Keratinocyte (primary cell): ENCODE data around the gene APLP2.

ENCODE experiments used
- EZH2 ChIP-seq: IDR thresholded peaks from one replicate; pipeline ENCODE4 v1.6.1; 2012; ENCODE audit warnings: inconsistent platforms, mild to moderate bottlenecking, low read length, moderate library complexity
- TF ChIP-seq, protein P1 (sequence below), 3 experiments: IDR thresholded peaks in 1 of 3; conservative IDR thresholded peaks in 1 of 3; optimal IDR thresholded peaks in 1 of 3; 2 replicates in 2 of 3; 3 replicates in 1 of 3; pipeline versions ENCODE3 to v1.5.1; 2011; ENCODE audit warnings: low read length in 3 of 3, mild to moderate bottlenecking in 3 of 3, moderate library complexity in 2 of 3, control low read depth in 1 of 3, inconsistent platforms in 1 of 3; ENCODE audit not compliant: insufficient read depth in 2 of 3; ENCODE audit errors: extremely low read depth in 1 of 3

GRCh38 chr11:130031945-130032344, 37.7 kb upstream of the APLP2 start:
- no peak for TF ChIP-seq EZH2
- TF ChIP-seq, protein P1, sequence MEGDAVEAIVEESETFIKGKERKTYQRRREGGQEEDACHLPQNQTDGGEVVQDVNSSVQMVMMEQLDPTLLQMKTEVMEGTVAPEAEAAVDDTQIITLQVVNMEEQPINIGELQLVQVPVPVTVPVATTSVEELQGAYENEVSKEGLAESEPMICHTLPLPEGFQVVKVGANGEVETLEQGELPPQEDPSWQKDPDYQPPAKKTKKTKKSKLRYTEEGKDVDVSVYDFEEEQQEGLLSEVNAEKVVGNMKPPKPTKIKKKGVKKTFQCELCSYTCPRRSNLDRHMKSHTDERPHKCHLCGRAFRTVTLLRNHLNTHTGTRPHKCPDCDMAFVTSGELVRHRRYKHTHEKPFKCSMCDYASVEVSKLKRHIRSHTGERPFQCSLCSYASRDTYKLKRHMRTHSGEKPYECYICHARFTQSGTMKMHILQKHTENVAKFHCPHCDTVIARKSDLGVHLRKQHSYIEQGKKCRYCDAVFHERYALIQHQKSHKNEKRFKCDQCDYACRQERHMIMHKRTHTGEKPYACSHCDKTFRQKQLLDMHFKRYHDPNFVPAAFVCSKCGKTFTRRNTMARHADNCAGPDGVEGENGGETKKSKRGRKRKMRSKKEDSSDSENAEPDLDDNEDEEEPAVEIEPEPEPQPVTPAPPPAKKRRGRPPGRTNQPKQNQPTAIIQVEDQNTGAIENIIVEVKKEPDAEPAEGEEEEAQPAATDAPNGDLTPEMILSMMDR (optimal IDR thresholded peaks at IDR 0.05 in 1 of 3, IDR thresholded peaks at IDR 0.05 in 1 of 3, conservative IDR thresholded peaks at IDR 0.05 in 1 of 3; ENCODE audit: extremely low read depth in 1 of 3, insufficient read depth in 2 of 3, low read length in 3 of 3): no peak
